ENCODE measurements around the gene PPIA. TPM values are rescaled to one million over a fixed set of nuclear protein-coding genes. Genes with fewer than 3 reads are reported as not detected.
A peak's percentile ranks its signal among the peaks of the same experiment; 100 is the strongest.

PPIA gene
- total RNA-seq, 1 experiment from 2014 or later: 2,409 TPM

DNA sequence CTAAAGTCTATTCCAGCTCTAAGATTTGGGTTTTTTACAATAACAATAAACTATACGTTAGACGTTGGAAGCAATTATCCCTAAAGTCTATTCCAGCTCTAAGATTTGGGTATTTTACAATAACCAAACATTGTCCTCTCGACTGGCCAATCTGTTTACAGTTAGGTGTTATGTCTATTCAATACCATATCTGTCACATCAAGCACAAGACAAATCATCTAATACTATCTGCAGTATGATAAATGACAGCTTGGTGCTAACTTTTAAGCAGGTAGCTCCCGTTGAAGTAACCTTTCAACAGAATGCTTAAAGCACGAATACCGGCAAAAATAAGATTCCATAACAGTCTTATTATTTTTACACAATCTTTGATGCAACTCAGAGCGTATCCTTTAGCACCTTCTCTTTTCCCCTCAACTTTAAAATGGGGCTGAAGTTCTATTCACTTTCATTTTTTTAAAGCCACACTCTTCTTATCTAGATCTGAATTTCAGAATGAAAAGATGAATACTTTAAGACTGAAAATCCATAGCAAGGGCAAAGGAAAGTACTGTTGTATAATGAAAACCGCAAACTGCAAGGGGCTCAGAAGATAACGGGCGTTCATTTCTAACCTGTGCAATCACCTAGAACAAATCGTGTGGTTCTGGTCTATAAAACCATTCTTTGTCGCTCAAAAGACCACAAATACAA, 50.5 kb downstream of the PPIA start:
- no peak overlapping the region for H2BK20ac ChIP-seq (ENCODE audit: low read depth, low read length, poor library complexity, severe bottlenecking)
- H3K18ac ChIP-seq (ENCODE audit: insufficient read length, low read depth, low read length): peak overlapping the region; percentile 75
- TF ChIP-seq, protein P1, sequence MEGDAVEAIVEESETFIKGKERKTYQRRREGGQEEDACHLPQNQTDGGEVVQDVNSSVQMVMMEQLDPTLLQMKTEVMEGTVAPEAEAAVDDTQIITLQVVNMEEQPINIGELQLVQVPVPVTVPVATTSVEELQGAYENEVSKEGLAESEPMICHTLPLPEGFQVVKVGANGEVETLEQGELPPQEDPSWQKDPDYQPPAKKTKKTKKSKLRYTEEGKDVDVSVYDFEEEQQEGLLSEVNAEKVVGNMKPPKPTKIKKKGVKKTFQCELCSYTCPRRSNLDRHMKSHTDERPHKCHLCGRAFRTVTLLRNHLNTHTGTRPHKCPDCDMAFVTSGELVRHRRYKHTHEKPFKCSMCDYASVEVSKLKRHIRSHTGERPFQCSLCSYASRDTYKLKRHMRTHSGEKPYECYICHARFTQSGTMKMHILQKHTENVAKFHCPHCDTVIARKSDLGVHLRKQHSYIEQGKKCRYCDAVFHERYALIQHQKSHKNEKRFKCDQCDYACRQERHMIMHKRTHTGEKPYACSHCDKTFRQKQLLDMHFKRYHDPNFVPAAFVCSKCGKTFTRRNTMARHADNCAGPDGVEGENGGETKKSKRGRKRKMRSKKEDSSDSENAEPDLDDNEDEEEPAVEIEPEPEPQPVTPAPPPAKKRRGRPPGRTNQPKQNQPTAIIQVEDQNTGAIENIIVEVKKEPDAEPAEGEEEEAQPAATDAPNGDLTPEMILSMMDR (conservative IDR thresholded peaks at IDR 0.05): no peak
- no peaks in the 10 kb centered on the region for H3K4me1 ChIP-seq (ENCODE audit: insufficient read depth, low read length)
- H3K9ac ChIP-seq (ENCODE audit: extremely low read depth, insufficient read length, low read length): peak overlapping the region; percentile 99
- H3K36me3 Mint-ChIP-seq (ENCODE audit: insufficient read depth in 1 of 3, low read depth in 3 of 3): peaks cover 6 to 12% (median 11%) of the 10 kb centered on the region in 3 experiments
- no peak overlapping the region for H2AK5ac ChIP-seq (ENCODE audit: insufficient read length, low read length)
- peaks cover 23% of the 10 kb centered on the region; the same call in 1 of the 2 replicates for H3K79me2 ChIP-seq (ENCODE audit: insufficient read depth, low read length)
- peak overlapping the region; percentile 90; the same call in 1 of the 2 replicates for H3K14ac ChIP-seq (ENCODE audit: insufficient read depth, low read length)
- no peaks in the 10 kb centered on the region for H4K20me1 ChIP-seq (ENCODE audit: control insufficient read depth, insufficient read depth, insufficient read length)
- H3K56ac ChIP-seq (ENCODE audit: insufficient read length, low read depth, low read length): no peak overlapping the region
- peaks cover 8 to 19% of the 10 kb centered on the region in 2 experiments for H3K4me1 Mint-ChIP-seq
- H3K4me2 ChIP-seq (ENCODE audit: insufficient read depth, insufficient read length, low read length): peak overlapping the region; percentile 91
- peaks cover 3% of the 10 kb centered on the region for H3K79me1 ChIP-seq (ENCODE audit: insufficient read depth, low read depth, low read length, poor library complexity, severe bottlenecking)
- no peaks in the 10 kb centered on the region for H3K23me2 ChIP-seq (ENCODE audit: insufficient read length, low read depth, low read length, poor library complexity, severe bottlenecking)
- H3T11ph ChIP-seq (ENCODE audit: low read length): no peak overlapping the region
- H3K9me3 ChIP-seq (ENCODE audit: control insufficient read depth, low read depth, low read length): no peaks in the 10 kb centered on the region
- DNase-seq: no peak
- H2BK120ac ChIP-seq (ENCODE audit: low read depth, low read length, poor library complexity, severe bottlenecking): no peak overlapping the region
- H4K91ac ChIP-seq (ENCODE audit: insufficient read length, low read depth, low read length): no peak overlapping the region
- H4K5ac ChIP-seq (ENCODE audit: insufficient read length, low read depth, low read length): no peak overlapping the region
- H3K9me3 Mint-ChIP-seq: no peaks in the 10 kb centered on the region
- H3K4ac ChIP-seq (ENCODE audit: low read depth, low read length): no peak overlapping the region
- peak overlapping the region; percentile 81 for H3K27ac ChIP-seq (ENCODE audit: insufficient read length, low read depth, low read length)
- H3K27ac Mint-ChIP-seq: peak overlapping the region; percentile 99; a peak in 6 of 7 replicates
- H2AFZ ChIP-seq (ENCODE audit: low read length): no peak overlapping the region
- no CpG with 5 or more reads among the region's 12 CpGs for WGBS (ENCODE audit: extremely low coverage, insufficient read length, low lambda C conversion rate)
- H2BK12ac ChIP-seq (ENCODE audit: insufficient read length, low read depth, low read length): no peak overlapping the region
- H2BK5ac ChIP-seq (ENCODE audit: insufficient read length, low read length): peak overlapping the region; percentile 65
- no peak overlapping the region for H4K8ac ChIP-seq (replicated peaks; ENCODE audit: insufficient read length, low read depth, low read length)
- no peak overlapping the region for H3K23ac ChIP-seq (ENCODE audit: insufficient read length, low read depth, low read length)
- no peaks in the 10 kb centered on the region for H3K27me3 ChIP-seq (ENCODE audit: insufficient read depth, low read length)
- no peak overlapping the region for H2BK15ac ChIP-seq (ENCODE audit: low read depth, low read length)
- H3K4me3 Mint-ChIP-seq: peak overlapping the region; percentile 97 to 99
- H3K27me3 Mint-ChIP-seq (ENCODE audit: low read depth): no peaks in the 10 kb centered on the region

All from H9 (cell line).